Left cardiac atrium (tissue), 4 donors: Measurements from ENCODE around the gene CDON. TPM values are rescaled to one million over a fixed set of nuclear protein-coding genes. Genes with fewer than 3 reads are reported as not detected.

Experiments
- ATAC-seq, 2 donors: fragments of 200-7000 bp; cut with Tn5 transposase; one replicate each; pipeline ENCODE4 v1.9.1; 2020; ENCODE audit warnings: mild to moderate bottlenecking in 2 of 2, moderate library complexity in 2 of 2
- DNase-seq: peaks from one replicate; pipeline ENCODE4 v3.0.0-alpha.2; 2020
- intact Hi-C, 2 donors: fragments of 100-400 bp; cut with DNase I; formaldehyde crosslinking; loops; one replicate each; pipeline versions ENCODE4 v1.14.1 to v1.15.1; 2022 to 2023
- total RNA-seq, 2 donors: library from RNA; stranded (reverse); fragmentation: NEBNext Ultra II Directional; extraction: Animal tissue kit (Norgen Biotek cat#: 25700); gene quantifications; one replicate each; pipeline ENCODE4 v1.2.1, GENCODE V29; 2021
- donor health status: DM: no; HTN: yes; CAD: no.
- donor health status: DM: no; HTN: yes; CAD: no; lungs with severe emphysema.
- donor health status: DM: yes; HTN: yes; CAD: no.
- donor health status: Dilated cardiomyopathy.

Gene CDON
- total RNA-seq, 2 donors from 2014 or later, result 13.6 to 30.0 TPM

- intact Hi-C loops, result no loop called here
- no peak for DNase-seq
- no peak for ATAC-seq
These were observed 87.0 kb downstream of the CDON start for GRCh38 chr11:125975634-125976033.

GRCh38 chr11:125974284-125974683 lies 88.4 kb downstream of the CDON start:
- no peak for DNase-seq
- intact Hi-C loops, result no loop called here
- no peak for ATAC-seq

GRCh38 chr11:125971618-125972017 lies 91.0 kb downstream of the CDON start:
- ATAC-seq, result no peak
- intact Hi-C loops, result no loop called here
- no peak for DNase-seq

- intact Hi-C loops, result no loop called here
- no peak for ATAC-seq
- DNase-seq, result no peak
These were observed 94.3 kb downstream of the CDON start for GRCh38 chr11:125968354-125968753.

GRCh38 chr11:125967515-125967914 lies 95.2 kb downstream of the CDON start:
- no peak for ATAC-seq
- intact Hi-C loops, result no loop called here
- no peak for DNase-seq

GRCh38 chr11:125960771-125961170 lies 101.9 kb downstream of the CDON start:
- DNase-seq (no peak), ATAC-seq (no peak)
- intact Hi-C loops, result no loop called here

- intact Hi-C loops, result no loop called here
- no peak for ATAC-seq
- DNase-seq, result no peak
These were observed 102.7 kb downstream of the CDON start for GRCh38 chr11:125959931-125960330.

- intact Hi-C loops, result no loop called here
- DNase-seq (no peak), ATAC-seq (no peak)
These were observed 103.2 kb downstream of the CDON start for GRCh38 chr11:125959511-125959910.

GRCh38 chr11:125958872-125959400 lies 103.7 kb downstream of the CDON start:
- no peak for DNase-seq
- intact Hi-C loops, result no loop called here

GRCh38 chr11:125957618-125958332 lies 104.9 kb downstream of the CDON start:
- ATAC-seq (no peak), DNase-seq (no peak)
- intact Hi-C loops, result no loop called here

More at GRCh38 chr11:125958872-125959400, 103.7 kb downstream of the CDON start:
- no peak for ATAC-seq

- peak; percentile 70 for DNase-seq
- peak; percentile 77 to 79 for ATAC-seq
- intact Hi-C loops, result no loop called here
These were observed 106.1 kb downstream of the CDON start for GRCh38 chr11:125956391-125957134.

- ATAC-seq, result no peak
- intact Hi-C loops, result no loop called here
- DNase-seq, result no peak
These were observed 106.8 kb downstream of the CDON start for GRCh38 chr11:125955856-125956255.

GRCh38 chr11:125954945-125955640 lies 107.6 kb downstream of the CDON start:
- intact Hi-C loops, result no loop called here
- DNase-seq, result no peak
- no peak for ATAC-seq

- no peak for DNase-seq
- ATAC-seq, result no peak
- intact Hi-C loops, result no loop called here
These were observed 108.3 kb downstream of the CDON start for GRCh38 chr11:125954123-125954944.

GRCh38 chr11:125953401-125953935 lies 109.2 kb downstream of the CDON start:
- ATAC-seq (no peak), DNase-seq (no peak)
- intact Hi-C loops, result no loop called here

- ATAC-seq (peak in 1 of 2 donors; percentile 65), DNase-seq (peak; percentile 66)
- intact Hi-C loops, result no loop called here
These were observed 109.7 kb downstream of the CDON start for GRCh38 chr11:125952973-125953372.

GRCh38 chr11:125952559-125952958 lies 110.1 kb downstream of the CDON start:
- DNase-seq (no peak), ATAC-seq (no peak)
- intact Hi-C loops, result no loop called here

GRCh38 chr11:125951731-125952130 lies 110.9 kb downstream of the CDON start:
- intact Hi-C loops, result no loop called here
- ATAC-seq (peak in 1 of 2 donors; percentile 9), DNase-seq (no peak)
